ENCODE measurements around the gene EIF2S1.

- TF ChIP-seq POLR2A (IDR thresholded peaks at IDR 0.05) (no peak), CTCF (IDR thresholded peaks at IDR 0.05) (no peak), POLR2AphosphoS5 (IDR thresholded peaks at IDR 0.05) (no peak)
Observed at GRCh38 chr14:67409461-67409860, 49.3 kb downstream of the EIF2S1 start.
